Measurements from ENCODE around the gene AHDC1. TPM values are rescaled to one million over a fixed set of nuclear protein-coding genes. Genes with fewer than 3 reads are reported as not detected.

Gene AHDC1
- total RNA-seq, 4 donors from 2014 or later: 25.5 to 91.4 (median 47.8) TPM

DNA sequence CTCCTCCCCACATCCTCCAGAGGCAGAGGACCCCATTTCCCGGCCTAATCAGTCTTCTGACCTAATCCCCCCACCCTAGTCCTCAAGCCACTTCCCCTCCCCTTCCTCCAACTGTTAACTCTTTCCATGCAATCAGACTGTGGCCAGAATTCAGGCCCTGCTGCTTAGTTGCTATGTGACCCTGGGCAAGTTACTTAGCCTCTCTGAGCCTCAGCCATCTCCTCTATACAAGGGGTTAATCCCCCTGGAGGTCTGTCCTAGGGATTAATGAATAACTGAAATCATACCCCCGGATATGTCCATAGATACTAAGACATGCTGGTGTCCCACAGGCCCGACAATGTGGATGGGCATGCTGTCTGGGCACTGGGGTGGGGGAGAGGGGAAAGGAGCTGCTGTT lies 18.3 kb downstream of the AHDC1 start:
- intact Hi-C loops (cut with DNase I): no loop called here
- Histone ChIP-seq H3K27me3 (no peaks in the 10 kb centered on the region), H3K36me3 (no peaks in the 10 kb centered on the region), H3K4me3 (replicated peaks in 1 of 3) (no peak overlapping the region), H3K9me3 (no peaks in the 10 kb centered on the region), H3K4me1 (peaks cover 31 to 57% of the 10 kb centered on the region in 2 donors), H3K27ac (no peak overlapping the region)
- DNase-seq: no peak
- no peak for TF ChIP-seq POLR2A (IDR thresholded peaks at IDR 0.05)
- TF ChIP-seq, protein P1, sequence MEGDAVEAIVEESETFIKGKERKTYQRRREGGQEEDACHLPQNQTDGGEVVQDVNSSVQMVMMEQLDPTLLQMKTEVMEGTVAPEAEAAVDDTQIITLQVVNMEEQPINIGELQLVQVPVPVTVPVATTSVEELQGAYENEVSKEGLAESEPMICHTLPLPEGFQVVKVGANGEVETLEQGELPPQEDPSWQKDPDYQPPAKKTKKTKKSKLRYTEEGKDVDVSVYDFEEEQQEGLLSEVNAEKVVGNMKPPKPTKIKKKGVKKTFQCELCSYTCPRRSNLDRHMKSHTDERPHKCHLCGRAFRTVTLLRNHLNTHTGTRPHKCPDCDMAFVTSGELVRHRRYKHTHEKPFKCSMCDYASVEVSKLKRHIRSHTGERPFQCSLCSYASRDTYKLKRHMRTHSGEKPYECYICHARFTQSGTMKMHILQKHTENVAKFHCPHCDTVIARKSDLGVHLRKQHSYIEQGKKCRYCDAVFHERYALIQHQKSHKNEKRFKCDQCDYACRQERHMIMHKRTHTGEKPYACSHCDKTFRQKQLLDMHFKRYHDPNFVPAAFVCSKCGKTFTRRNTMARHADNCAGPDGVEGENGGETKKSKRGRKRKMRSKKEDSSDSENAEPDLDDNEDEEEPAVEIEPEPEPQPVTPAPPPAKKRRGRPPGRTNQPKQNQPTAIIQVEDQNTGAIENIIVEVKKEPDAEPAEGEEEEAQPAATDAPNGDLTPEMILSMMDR (IDR thresholded peaks at IDR 0.05): no peak
- WGBS, 2 donors: 75 to 79% methylated on average over 3 of the region's 3 CpGs

DNA sequence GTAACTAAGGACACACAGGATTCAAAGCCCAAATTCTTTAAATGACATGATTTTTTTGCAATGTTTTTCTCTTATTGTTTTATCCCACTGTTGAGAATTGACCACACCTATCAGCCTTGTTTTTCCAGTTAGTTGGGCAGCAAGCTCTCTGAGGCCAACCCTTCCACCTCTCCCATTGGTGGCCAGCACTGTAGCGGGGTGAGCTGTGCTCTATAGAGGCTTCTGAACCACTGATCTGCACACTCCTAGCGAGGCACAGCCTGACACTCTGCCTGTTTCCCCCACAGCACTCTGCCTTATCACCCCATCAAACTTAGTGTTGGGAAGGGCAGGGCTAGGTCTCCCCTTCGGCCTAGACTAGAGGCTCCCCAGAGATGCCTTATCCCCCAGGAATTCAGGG lies 19.5 kb downstream of the AHDC1 start:
- H3K27me3 ChIP-seq: no peaks in the 10 kb centered on the region
- peaks cover 30 to 56% of the 10 kb centered on the region in 2 donors for H3K4me1 ChIP-seq
- no peak overlapping the region for H3K27ac ChIP-seq
- TF ChIP-seq, protein P1 (IDR thresholded peaks at IDR 0.05): no peak
- TF ChIP-seq POLR2A (IDR thresholded peaks at IDR 0.05): no peak
- intact Hi-C loops (cut with DNase I): no loop called here
- DNase-seq: no peak
- H3K36me3 ChIP-seq: no peaks in the 10 kb centered on the region
- no peaks in the 10 kb centered on the region for H3K9me3 ChIP-seq
- H3K4me3 ChIP-seq (replicated peaks in 1 of 3): no peak overlapping the region
- 91 to 95% methylated on average over 2 to 3 of the region's 3 CpGs for WGBS, 2 donors

- Histone ChIP-seq H3K4me3 (replicated peaks in 1 of 3) (no peak overlapping the region), H3K27ac (peak overlapping the region in 2 of 3 donors; percentile 28 to 32)
Measured at GRCh38 chr1:27583479-27583878, 20.5 kb downstream of the AHDC1 start.

GRCh38 chr1:27581823-27582243 lies 22.1 kb downstream of the AHDC1 start:
- peaks cover 38 to 63% of the 10 kb centered on the region in 2 donors for H3K4me1 ChIP-seq
- no peaks in the 10 kb centered on the region for H3K9me3 ChIP-seq
- WGBS, 2 donors: 85% methylated on average over 6 of the region's 6 CpGs
- H3K36me3 ChIP-seq: no peaks in the 10 kb centered on the region
- peak overlapping the region in 2 of 3 donors; percentile 33 to 87 for H3K27ac ChIP-seq
- no peaks in the 10 kb centered on the region for H3K27me3 ChIP-seq
- intact Hi-C loops (cut with DNase I): no loop called here
- no peak overlapping the region for H3K4me3 ChIP-seq (replicated peaks in 1 of 3)
- DNase-seq: no peak
- TF ChIP-seq POLR2A (IDR thresholded peaks at IDR 0.05): no peak
- TF ChIP-seq, protein P1 (IDR thresholded peaks at IDR 0.05): no peak

More at GRCh38 chr1:27583479-27583878, 20.5 kb downstream of the AHDC1 start:
- Histone ChIP-seq H3K9me3 (no peaks in the 10 kb centered on the region), H3K4me1 (peaks cover 22 to 52% of the 10 kb centered on the region in 2 donors), H3K27me3 (no peaks in the 10 kb centered on the region), H3K36me3 (no peaks in the 10 kb centered on the region)
- intact Hi-C loops (cut with DNase I): no loop called here
- no peak for DNase-seq
- 72 to 73% methylated on average over 3 of the region's 3 CpGs for WGBS, 2 donors
- TF ChIP-seq, protein P1 (IDR thresholded peaks at IDR 0.05): no peak
- TF ChIP-seq POLR2A (IDR thresholded peaks at IDR 0.05): no peak

DNA sequence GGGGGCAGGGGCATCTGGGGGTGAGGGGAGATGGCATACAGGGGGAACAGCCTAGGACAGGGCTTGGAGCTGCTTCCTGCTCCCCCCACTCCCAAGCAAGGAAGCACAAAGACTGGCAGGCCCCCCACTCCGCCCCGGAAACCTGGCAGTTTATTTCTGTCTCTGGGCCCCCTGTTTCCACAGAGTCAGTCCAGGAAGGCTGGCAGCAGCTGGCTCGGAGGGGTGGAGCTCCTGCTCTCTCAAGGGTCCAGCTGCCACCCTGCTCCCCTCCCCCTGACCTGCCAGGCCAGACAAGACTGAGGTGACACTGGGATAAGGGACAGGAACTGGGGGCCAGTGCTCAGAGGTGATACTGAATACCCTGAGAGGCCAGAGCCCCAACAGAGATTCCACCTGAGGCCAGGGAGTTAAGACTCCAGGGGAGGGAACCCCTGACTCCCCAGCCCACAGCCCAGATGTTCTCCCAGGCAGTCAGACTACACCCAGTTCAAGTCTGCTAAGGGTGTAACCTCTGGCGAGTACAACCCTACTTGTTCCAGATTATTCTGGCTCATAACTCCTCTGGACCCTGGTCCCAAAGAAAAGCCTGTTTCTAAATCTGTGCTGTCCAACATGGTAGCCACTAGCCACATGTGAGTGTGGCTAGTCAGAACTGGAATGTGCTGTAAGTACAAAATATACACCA lies 26.3 kb downstream of the AHDC1 start:
- WGBS, 2 donors: 48 to 59% methylated on average over 3 to 4 of the region's 4 CpGs
- TF ChIP-seq, protein P1 (IDR thresholded peaks at IDR 0.05): no peak
- no peak for TF ChIP-seq POLR2A (IDR thresholded peaks at IDR 0.05)
- H3K36me3 ChIP-seq: no peaks in the 10 kb centered on the region
- H3K4me1 ChIP-seq: peaks cover 69 to 86% of the 10 kb centered on the region in 2 donors
- no peaks in the 10 kb centered on the region for H3K27me3 ChIP-seq
- H3K27ac ChIP-seq: peak overlapping the region; percentile 87 to 98 (median 89)
- H3K9me3 ChIP-seq: no peaks in the 10 kb centered on the region
- peak; percentile 62 to 64 for DNase-seq
- no peak overlapping the region for H3K4me3 ChIP-seq (replicated peaks in 1 of 3)
- intact Hi-C loops (cut with DNase I): no loop called here
